GM23338 (cell line): Measurements from ENCODE around the gene ABCC1. TPM values are rescaled to one million over a fixed set of nuclear protein-coding genes. Genes with fewer than 3 reads are reported as not detected.

ENCODE experiments used
- ATAC-seq: fragments of 200-7000 bp; cut with Tn5 transposase; 3 replicates; pipeline ENCODE4 v1.9.1; 2020
- DNase-seq: peaks from one replicate; pipeline ENCODE4 v3.0.0-alpha.2; 2015; ENCODE audit warnings: low spot score
- H2AFZ ChIP-seq: fragments of 200-600 bp; sonication (generic); 2 replicates; pipeline ENCODE4 v1.8.0; 2016; ENCODE audit warnings: antibody characterized with exemption, mild to moderate bottlenecking, moderate library complexity
- H3F3A ChIP-seq: fragments of 200-600 bp; sonication (generic); replicated peaks from 2 replicates; pipeline ENCODE4 v1.8.0; 2017; ENCODE audit warnings: antibody characterized with exemption, mixed run types, low read depth
- H3K27ac ChIP-seq: fragments of 200-600 bp; sonication (generic); 2 replicates; pipeline ENCODE4 v1.6.1; 2016; ENCODE audit warnings: low read depth
- H3K27me3 ChIP-seq: fragments of 200-600 bp; sonication (generic); 2 replicates; pipeline ENCODE4 v1.8.0; 2016; ENCODE audit warnings: mild to moderate bottlenecking, mixed run types, moderate library complexity; ENCODE audit not compliant: insufficient read depth
- H3K36me3 ChIP-seq: fragments of 200-600 bp; sonication (generic); 2 replicates; pipeline ENCODE4 v1.8.0; 2016; ENCODE audit warnings: mild to moderate bottlenecking; ENCODE audit not compliant: insufficient read depth
- H3K4me1 ChIP-seq: fragments of 200-600 bp; sonication (generic); 2 replicates; pipeline ENCODE4 v1.8.0; 2016; ENCODE audit warnings: mild to moderate bottlenecking, moderate library complexity; ENCODE audit not compliant: insufficient read depth
- H3K4me2 ChIP-seq: fragments of 200-600 bp; sonication (generic); 2 replicates; pipeline ENCODE4 v1.7.1; 2017; ENCODE audit warnings: mixed run types
- H3K4me3 ChIP-seq: fragments of 200-600 bp; sonication (generic); 2 replicates; pipeline ENCODE4 v1.6.1; 2016; ENCODE audit warnings: mixed run types
- H3K79me2 ChIP-seq: fragments of 200-600 bp; sonication (generic); replicated peaks from 2 replicates; pipeline ENCODE4 v1.8.0; 2017; ENCODE audit warnings: mild to moderate bottlenecking; ENCODE audit not compliant: insufficient read depth
- H3K9me2 ChIP-seq: fragments of 200-600 bp; sonication (generic); 2 replicates; pipeline ENCODE4 v1.8.0; 2017; ENCODE audit not compliant: insufficient read depth
- H4K20me1 ChIP-seq: fragments of 200-600 bp; sonication (generic); replicated peaks from 2 replicates; pipeline ENCODE4 v1.8.0; 2017; ENCODE audit warnings: mild to moderate bottlenecking; ENCODE audit not compliant: insufficient read depth
- H3K27ac Mint-ChIP-seq: 2 replicates; pipeline ENCODE4 v1.8.0; 2020; ENCODE audit warnings: inconsistent platforms, mild to moderate bottlenecking, moderate library complexity, mixed read lengths
- H3K27me3 Mint-ChIP-seq: 3 replicates; pipeline ENCODE4 v1.8.0; 2022; ENCODE audit warnings: low read depth, mild to moderate bottlenecking, moderate library complexity, mixed read lengths, inconsistent platforms; ENCODE audit not compliant: insufficient read depth, poor library complexity
- H3K36me3 Mint-ChIP-seq: 3 replicates; pipeline ENCODE4 v1.8.0; 2021; ENCODE audit warnings: low read depth, mild to moderate bottlenecking, inconsistent platforms, moderate library complexity, mixed read lengths
- H3K4me1 Mint-ChIP-seq: 3 replicates; pipeline ENCODE4 v1.8.0; 2020; ENCODE audit warnings: mild to moderate bottlenecking, inconsistent platforms, mixed read lengths
- H3K4me3 Mint-ChIP-seq: 3 replicates; pipeline ENCODE4 v1.8.0; 2021; ENCODE audit warnings: moderate library complexity, mild to moderate bottlenecking, inconsistent platforms, mixed read lengths
- H3K9me3 Mint-ChIP-seq: 3 replicates; pipeline ENCODE4 v1.8.0; 2020; ENCODE audit warnings: moderate library complexity, mild to moderate bottlenecking, inconsistent platforms, mixed read lengths
- CREB1 ChIP-seq: fragments of 250-450 bp; sonication (Bioruptor Pico); IDR thresholded peaks from 2 replicates; pipeline ENCODE4 v1.5.0; 2020; ENCODE audit warnings: low read depth, mild to moderate bottlenecking, moderate library complexity
- CTCF ChIP-seq, 2 experiments: fragments of 200-600 bp in 1 of 2; sonication (generic) in 1 of 2; conservative IDR thresholded peaks; 2 replicates each; pipeline versions ENCODE4 v1.5.1 to v1.6.1; 2016 to 2017; ENCODE audit warnings: antibody characterized with exemption in 2 of 2, low read depth in 2 of 2, mild to moderate bottlenecking in 2 of 2, moderate library complexity in 1 of 2
- ETS1 ChIP-seq: IDR thresholded peaks from 2 replicates; pipeline ENCODE4 v1.6.1; 2016; ENCODE audit warnings: antibody characterized with exemption
- EZH2 ChIP-seq: fragments of 200-600 bp; sonication (generic); IDR thresholded peaks from one replicate; pipeline ENCODE4 v1.8.0; 2017; ENCODE audit warnings: antibody characterized with exemption, mild to moderate bottlenecking, low read depth; ENCODE audit not compliant: unreplicated experiment
- EZH2phosphoT487 ChIP-seq: fragments of 200-600 bp; sonication (generic); IDR thresholded peaks from one replicate; pipeline ENCODE4 v1.8.1; 2018; ENCODE audit warnings: antibody characterized with exemption; ENCODE audit not compliant: unreplicated experiment
- JUNB ChIP-seq: IDR thresholded peaks from one replicate; pipeline ENCODE4 v1.6.1; 2016; ENCODE audit warnings: antibody characterized with exemption; ENCODE audit not compliant: unreplicated experiment
- NANOG ChIP-seq: IDR thresholded peaks from 2 replicates; pipeline ENCODE4 v1.6.1; 2016; ENCODE audit warnings: antibody characterized with exemption, borderline replicate concordance
- POLR2AphosphoS5 ChIP-seq: IDR thresholded peaks from 2 replicates; pipeline ENCODE4 v1.6.1; 2016; ENCODE audit warnings: antibody characterized with exemption, low read depth
- STAT1 ChIP-seq: IDR thresholded peaks from one replicate; pipeline ENCODE4 v1.6.1; 2016; ENCODE audit warnings: antibody characterized with exemption; ENCODE audit not compliant: unreplicated experiment
- ZNF114 ChIP-seq: fragments of 250-450 bp; sonication (Bioruptor Pico); IDR thresholded peaks from 2 replicates; pipeline ENCODE4 v1.5.0; 2020; ENCODE audit warnings: mild to moderate bottlenecking, moderate library complexity
- ZNF331 ChIP-seq: fragments of 250-450 bp; sonication (Bioruptor Pico); IDR thresholded peaks from 2 replicates; pipeline ENCODE4 v1.5.0; 2020; ENCODE audit warnings: low read depth, mild to moderate bottlenecking, moderate library complexity
- polyA plus RNA-seq: library from polyadenylated mRNA; unstranded; fragments of >200 nt; fragmentation: Nextera tagmentation; extraction: Ambion mirVana; gene quantifications from 2 replicates; pipeline ENCODE4 v1.2.1, GENCODE V29; 2016
- total RNA-seq: library from RNA; depleted of rRNA; stranded (reverse); fragments of >200 nt; shearing (Covaris generic); gene quantifications from 2 replicates; pipeline ENCODE4 v1.2.3, GENCODE V29; 2014
- TF ChIP-seq, protein P1 (sequence below): fragments of 250-450 bp; sonication (Bioruptor Pico); IDR thresholded peaks from 2 replicates; pipeline ENCODE4 v1.5.0; 2020; ENCODE audit warnings: mild to moderate bottlenecking, moderate library complexity
- TF ChIP-seq, protein P2 (sequence below): IDR thresholded peaks from one replicate; pipeline ENCODE4 v1.6.1; 2018; ENCODE audit warnings: antibody characterized with exemption; ENCODE audit not compliant: unreplicated experiment

The ABCC1 gene
- total and polyA plus RNA-seq, 2 experiments from 2014 or later: 11.0 to 46.6 TPM

- H3K36me3 Mint-ChIP-seq: peaks cover 13% of the 10 kb centered on the region
- peaks cover 30% of the 10 kb centered on the region for H3K9me3 Mint-ChIP-seq
- Histone ChIP-seq H2AFZ (no peak overlapping the region), H3F3A (no peaks in the 10 kb centered on the region), H3K27ac (no peak overlapping the region), H4K20me1 (no peaks in the 10 kb centered on the region), H3K4me3 (no peak overlapping the region), H3K79me2 (no peaks in the 10 kb centered on the region), H3K9me2 (0 out of 2 replicates have a peak, but pooled peaks cover 2% of the 10 kb centered on the region), H3K36me3 (no peaks in the 10 kb centered on the region), H3K4me2 (no peak overlapping the region), H3K4me1 (no peaks in the 10 kb centered on the region), H3K27me3 (no peaks in the 10 kb centered on the region)
- H3K27me3 Mint-ChIP-seq: peaks cover 17% of the 10 kb centered on the region
- H3K27ac Mint-ChIP-seq: no peak overlapping the region
- TF ChIP-seq, protein P1, sequence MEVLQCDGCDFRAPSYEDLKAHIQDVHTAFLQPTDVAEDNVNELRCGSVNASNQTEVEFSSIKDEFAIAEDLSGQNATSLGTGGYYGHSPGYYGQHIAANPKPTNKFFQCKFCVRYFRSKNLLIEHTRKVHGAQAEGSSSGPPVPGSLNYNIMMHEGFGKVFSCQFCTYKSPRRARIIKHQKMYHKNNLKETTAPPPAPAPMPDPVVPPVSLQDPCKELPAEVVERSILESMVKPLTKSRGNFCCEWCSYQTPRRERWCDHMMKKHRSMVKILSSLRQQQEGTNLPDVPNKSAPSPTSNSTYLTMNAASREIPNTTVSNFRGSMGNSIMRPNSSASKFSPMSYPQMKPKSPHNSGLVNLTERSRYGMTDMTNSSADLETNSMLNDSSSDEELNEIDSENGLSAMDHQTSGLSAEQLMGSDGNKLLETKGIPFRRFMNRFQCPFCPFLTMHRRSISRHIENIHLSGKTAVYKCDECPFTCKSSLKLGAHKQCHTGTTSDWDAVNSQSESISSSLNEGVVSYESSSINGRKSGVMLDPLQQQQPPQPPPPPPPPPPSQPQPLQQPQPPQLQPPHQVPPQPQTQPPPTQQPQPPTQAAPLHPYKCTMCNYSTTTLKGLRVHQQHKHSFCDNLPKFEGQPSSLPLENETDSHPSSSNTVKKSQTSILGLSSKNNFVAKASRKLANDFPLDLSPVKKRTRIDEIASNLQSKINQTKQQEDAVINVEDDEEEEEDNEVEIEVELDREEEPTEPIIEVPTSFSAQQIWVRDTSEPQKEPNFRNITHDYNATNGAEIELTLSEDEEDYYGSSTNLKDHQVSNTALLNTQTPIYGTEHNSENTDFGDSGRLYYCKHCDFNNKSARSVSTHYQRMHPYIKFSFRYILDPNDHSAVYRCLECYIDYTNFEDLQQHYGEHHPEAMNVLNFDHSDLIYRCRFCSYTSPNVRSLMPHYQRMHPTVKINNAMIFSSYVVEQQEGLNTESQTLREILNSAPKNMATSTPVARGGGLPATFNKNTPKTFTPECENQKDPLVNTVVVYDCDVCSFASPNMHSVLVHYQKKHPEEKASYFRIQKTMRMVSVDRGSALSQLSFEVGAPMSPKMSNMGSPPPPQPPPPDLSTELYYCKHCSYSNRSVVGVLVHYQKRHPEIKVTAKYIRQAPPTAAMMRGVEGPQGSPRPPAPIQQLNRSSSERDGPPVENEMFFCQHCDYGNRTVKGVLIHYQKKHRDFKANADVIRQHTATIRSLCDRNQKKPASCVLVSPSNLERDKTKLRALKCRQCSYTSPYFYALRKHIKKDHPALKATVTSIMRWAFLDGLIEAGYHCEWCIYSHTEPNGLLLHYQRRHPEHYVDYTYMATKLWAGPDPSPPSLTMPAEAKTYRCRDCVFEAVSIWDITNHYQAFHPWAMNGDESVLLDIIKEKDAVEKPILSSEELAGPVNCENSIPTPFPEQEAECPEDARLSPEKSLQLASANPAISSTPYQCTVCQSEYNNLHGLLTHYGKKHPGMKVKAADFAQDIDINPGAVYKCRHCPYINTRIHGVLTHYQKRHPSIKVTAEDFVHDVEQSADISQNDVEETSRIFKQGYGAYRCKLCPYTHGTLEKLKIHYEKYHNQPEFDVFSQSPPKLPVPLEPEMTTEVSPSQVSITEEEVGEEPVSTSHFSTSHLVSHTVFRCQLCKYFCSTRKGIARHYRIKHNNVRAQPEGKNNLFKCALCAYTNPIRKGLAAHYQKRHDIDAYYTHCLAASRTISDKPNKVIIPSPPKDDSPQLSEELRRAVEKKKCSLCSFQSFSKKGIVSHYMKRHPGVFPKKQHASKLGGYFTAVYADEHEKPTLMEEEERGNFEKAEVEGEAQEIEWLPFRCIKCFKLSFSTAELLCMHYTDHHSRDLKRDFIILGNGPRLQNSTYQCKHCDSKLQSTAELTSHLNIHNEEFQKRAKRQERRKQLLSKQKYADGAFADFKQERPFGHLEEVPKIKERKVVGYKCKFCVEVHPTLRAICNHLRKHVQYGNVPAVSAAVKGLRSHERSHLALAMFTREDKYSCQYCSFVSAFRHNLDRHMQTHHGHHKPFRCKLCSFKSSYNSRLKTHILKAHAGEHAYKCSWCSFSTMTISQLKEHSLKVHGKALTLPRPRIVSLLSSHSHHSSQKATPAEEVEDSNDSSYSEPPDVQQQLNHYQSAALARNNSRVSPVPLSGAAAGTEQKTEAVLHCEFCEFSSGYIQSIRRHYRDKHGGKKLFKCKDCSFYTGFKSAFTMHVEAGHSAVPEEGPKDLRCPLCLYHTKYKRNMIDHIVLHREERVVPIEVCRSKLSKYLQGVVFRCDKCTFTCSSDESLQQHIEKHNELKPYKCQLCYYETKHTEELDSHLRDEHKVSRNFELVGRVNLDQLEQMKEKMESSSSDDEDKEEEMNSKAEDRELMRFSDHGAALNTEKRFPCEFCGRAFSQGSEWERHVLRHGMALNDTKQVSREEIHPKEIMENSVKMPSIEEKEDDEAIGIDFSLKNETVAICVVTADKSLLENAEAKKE (CRISPR knock-in tag): no peak
- TF ChIP-seq CREB1 (no peak), JUNB (no peak), STAT1 (no peak), ZNF331 (CRISPR knock-in tag) (no peak), ETS1 (no peak), CTCF (conservative IDR thresholded peaks at IDR 0.05; ENCODE audit: low read depth in 2 of 2) (no peak), ZNF114 (CRISPR knock-in tag) (no peak), EZH2phosphoT487 (no peak), EZH2 (no peak), NANOG (no peak), POLR2AphosphoS5 (no peak)
- TF ChIP-seq, protein P2, sequence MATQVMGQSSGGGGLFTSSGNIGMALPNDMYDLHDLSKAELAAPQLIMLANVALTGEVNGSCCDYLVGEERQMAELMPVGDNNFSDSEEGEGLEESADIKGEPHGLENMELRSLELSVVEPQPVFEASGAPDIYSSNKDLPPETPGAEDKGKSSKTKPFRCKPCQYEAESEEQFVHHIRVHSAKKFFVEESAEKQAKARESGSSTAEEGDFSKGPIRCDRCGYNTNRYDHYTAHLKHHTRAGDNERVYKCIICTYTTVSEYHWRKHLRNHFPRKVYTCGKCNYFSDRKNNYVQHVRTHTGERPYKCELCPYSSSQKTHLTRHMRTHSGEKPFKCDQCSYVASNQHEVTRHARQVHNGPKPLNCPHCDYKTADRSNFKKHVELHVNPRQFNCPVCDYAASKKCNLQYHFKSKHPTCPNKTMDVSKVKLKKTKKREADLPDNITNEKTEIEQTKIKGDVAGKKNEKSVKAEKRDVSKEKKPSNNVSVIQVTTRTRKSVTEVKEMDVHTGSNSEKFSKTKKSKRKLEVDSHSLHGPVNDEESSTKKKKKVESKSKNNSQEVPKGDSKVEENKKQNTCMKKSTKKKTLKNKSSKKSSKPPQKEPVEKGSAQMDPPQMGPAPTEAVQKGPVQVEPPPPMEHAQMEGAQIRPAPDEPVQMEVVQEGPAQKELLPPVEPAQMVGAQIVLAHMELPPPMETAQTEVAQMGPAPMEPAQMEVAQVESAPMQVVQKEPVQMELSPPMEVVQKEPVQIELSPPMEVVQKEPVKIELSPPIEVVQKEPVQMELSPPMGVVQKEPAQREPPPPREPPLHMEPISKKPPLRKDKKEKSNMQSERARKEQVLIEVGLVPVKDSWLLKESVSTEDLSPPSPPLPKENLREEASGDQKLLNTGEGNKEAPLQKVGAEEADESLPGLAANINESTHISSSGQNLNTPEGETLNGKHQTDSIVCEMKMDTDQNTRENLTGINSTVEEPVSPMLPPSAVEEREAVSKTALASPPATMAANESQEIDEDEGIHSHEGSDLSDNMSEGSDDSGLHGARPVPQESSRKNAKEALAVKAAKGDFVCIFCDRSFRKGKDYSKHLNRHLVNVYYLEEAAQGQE: no peak
- H3K4me1 Mint-ChIP-seq: no peaks in the 10 kb centered on the region; the same call in 2 of the 3 replicates
- ATAC-seq (no peak), DNase-seq (no peak)
- no peak overlapping the region for H3K4me3 Mint-ChIP-seq
These were observed 205.0 kb downstream of the ABCC1 start for GRCh38 chr16:16154281-16154951.
